ENCODE data around the gene HIVEP1.

HIVEP1 gene

GRCh38 chr6:12115001-12115400, 102.9 kb downstream of the HIVEP1 start:
- Histone ChIP-seq H3K4me3 (ENCODE audit: low read depth, low read length) (no peak overlapping the region), H3K9me3 (ENCODE audit: control insufficient read depth, insufficient read depth, low read depth, low read length) (no peaks in the 10 kb centered on the region), H3K36me3 (ENCODE audit: control insufficient read depth in 2 of 2, insufficient read depth in 1 of 2, low read length in 2 of 2) (peaks cover 0 to 4% of the 10 kb centered on the region in 2 experiments; a peak in 1 of 3 replicates), H3K4me1 (ENCODE audit: control insufficient read depth, insufficient read depth, low read length) (no peaks in the 10 kb centered on the region), H3K27ac (ENCODE audit: extremely low read depth, low read depth, low read length) (no peak overlapping the region)
- ChIA-PET CTCF (no interaction called here), POLR2A (interaction anchor here (0.7 kb wide), 1 partner anchor 16 kb away, joined by 6 read pairs; no protein-coding TSS in a partner anchor)
- TF ChIP-seq BCL11B (tag by site-specific recombination; IDR thresholded peaks at IDR 0.05; ENCODE audit: low read depth) (no peak), ZNF146 (tag by site-specific recombination; IDR thresholded peaks at IDR 0.05) (no peak), ZSCAN23 (tag by site-specific recombination; IDR thresholded peaks at IDR 0.05) (no peak), ZNF792 (tag by site-specific recombination; IDR thresholded peaks at IDR 0.05) (no peak), ZNF530 (tag by site-specific recombination; IDR thresholded peaks at IDR 0.05; ENCODE audit: low read depth) (no peak), ZNF549 (tag by site-specific recombination; IDR thresholded peaks at IDR 0.05) (no peak), KLF17 (tag by site-specific recombination; IDR thresholded peaks at IDR 0.05) (no peak), ZNF558 (tag by site-specific recombination; IDR thresholded peaks at IDR 0.05) (no peak), ZNF624 (tag by site-specific recombination; IDR thresholded peaks at IDR 0.05) (no peak), ZBTB1 (tag by site-specific recombination; IDR thresholded peaks at IDR 0.05) (no peak), ZNF548 (tag by site-specific recombination; IDR thresholded peaks at IDR 0.05) (no peak)

GRCh38 chr6:12115492-12115891, 103.4 kb downstream of the HIVEP1 start:
- ChIA-PET CTCF (no interaction called here), POLR2A (no interaction called here)
- no peak overlapping the region for H3K27ac ChIP-seq (ENCODE audit: extremely low read depth, low read depth, low read length)
- no peaks in the 10 kb centered on the region for H3K9me3 ChIP-seq (ENCODE audit: control insufficient read depth, insufficient read depth, low read depth, low read length)
- no peaks in the 10 kb centered on the region for H3K4me1 ChIP-seq (ENCODE audit: control insufficient read depth, insufficient read depth, low read length)
- peaks cover 0 to 8% of the 10 kb centered on the region in 2 experiments; a peak in 1 of 3 replicates for H3K36me3 ChIP-seq (ENCODE audit: control insufficient read depth in 2 of 2, insufficient read depth in 1 of 2, low read length in 2 of 2)
- no peak overlapping the region for H3K4me3 ChIP-seq (ENCODE audit: low read depth, low read length)
- no peak for TF ChIP-seq ZNF26 (tag by site-specific recombination; IDR thresholded peaks at IDR 0.05)
- no peak for TF ChIP-seq ZBTB26 (tag by site-specific recombination; optimal IDR thresholded peaks at IDR 0.05)
- no peak for TF ChIP-seq ZNF362 (tag by site-specific recombination; IDR thresholded peaks at IDR 0.05)
- no peak for TF ChIP-seq ZNF501 (tag by site-specific recombination; IDR thresholded peaks at IDR 0.05)
- no peak for TF ChIP-seq ZNF777 (tag by site-specific recombination; IDR thresholded peaks at IDR 0.05; ENCODE audit: borderline replicate concordance)
- TF ChIP-seq ZNF2 (tag by site-specific recombination; IDR thresholded peaks at IDR 0.05) = no peak
- no peak for TF ChIP-seq ZNF510 (tag by site-specific recombination; IDR thresholded peaks at IDR 0.05; ENCODE audit: insufficient replicate concordance)
- TF ChIP-seq PRDM4 (tag by site-specific recombination; IDR thresholded peaks at IDR 0.05) = no peak
- TF ChIP-seq CTCF (tag by site-specific recombination; IDR thresholded peaks at IDR 0.05) = no peak
- TF ChIP-seq ZNF19 (tag by site-specific recombination; IDR thresholded peaks at IDR 0.05; ENCODE audit: low read depth) = no peak
- no peak for TF ChIP-seq ZNF48 (tag by site-specific recombination; IDR thresholded peaks at IDR 0.05)
- TF ChIP-seq ZNF514 (tag by site-specific recombination; IDR thresholded peaks at IDR 0.05) = no peak
- TF ChIP-seq PATZ1 (tag by site-specific recombination; IDR thresholded peaks at IDR 0.05) = no peak
- no peak for TF ChIP-seq ZNF335 (tag by site-specific recombination; conservative IDR thresholded peaks at IDR 0.05)

All from HEK293 (cell line).